H1 (cell line): ENCODE measurements around the gene COL28A1. TPM values are rescaled to one million over a fixed set of nuclear protein-coding genes. Genes with fewer than 3 reads are reported as not detected.

Experiments
- ASH2L ChIP-seq: fragments of 200-600, 300-600 bp; sonication (generic); IDR thresholded peaks from one replicate; pipeline ENCODE4 v1.7.1; 2017; ENCODE audit warnings: low read length
- BCL11A ChIP-seq, 2 experiments: IDR thresholded peaks; one replicate each; pipeline ENCODE4 v1.6.1; 2011; ENCODE audit warnings: low read depth in 2 of 2, low read length in 2 of 2, mild to moderate bottlenecking in 2 of 2
- BRCA1 ChIP-seq: IDR thresholded peaks from 2 replicates; pipeline ENCODE4 v1.6.1; 2012; ENCODE audit warnings: low read depth, low read length, improper control_type of control experiment
- GABPA ChIP-seq: IDR thresholded peaks from 2 replicates; pipeline ENCODE4 v1.6.1; 2011; ENCODE audit warnings: mild to moderate bottlenecking, low read length, moderate library complexity, borderline replicate concordance; ENCODE audit not compliant: insufficient read depth
- JUND ChIP-seq: IDR thresholded peaks from 2 replicates; pipeline ENCODE4 v1.6.1; 2011; ENCODE audit warnings: mild to moderate bottlenecking, improper control_type of control experiment, low read length
- POLR2AphosphoS5 ChIP-seq: IDR thresholded peaks from 2 replicates; pipeline ENCODE4 v1.6.1; 2011; ENCODE audit warnings: low read depth, low read length
- TAF1 ChIP-seq: IDR thresholded peaks from 2 replicates; pipeline ENCODE4 v1.6.1; 2011; ENCODE audit warnings: mild to moderate bottlenecking, low read depth, low read length
- YY1 ChIP-seq: IDR thresholded peaks from 2 replicates; pipeline ENCODE4 v1.6.1; 2011; ENCODE audit warnings: low read depth, mild to moderate bottlenecking, low read length
- polyA plus RNA-seq, 7 experiments: library from polyadenylated mRNA; depleted of rRNA in 3 of 7; stranded (reverse) in 5 of 7; unstranded in 2 of 7; fragments of >200 nt in 5 of 7; fragments of 200-250 nt in 2 of 7; gene quantifications; 1 replicate in 5 of 7; 2 replicates in 1 of 7; 4 replicates in 1 of 7; pipeline versions ENCODE4 v1.2.1 to v1.2.3, GENCODE V29; 2011 to 2013; ENCODE audit warnings: missing spikeins in 2 of 7, mixed read lengths in 2 of 7
- total RNA-seq: library from RNA; stranded (reverse); fragmentation: NEBNext Ultra II Directional; extraction: Animal tissue kit (Norgen Biotek cat#: 25700); gene quantifications from 2 replicates; pipeline ENCODE4 v1.2.1, GENCODE V29; 2021

Gene COL28A1
- total and polyA plus RNA-seq, 2 of the 8 experiments (the other 6 are each of a cell fraction or from before 2014, with no cell fraction given), result 0.22 to 0.38 TPM

GRCh38 chr7:7505915-7506314 is 29.8 kb downstream of the COL28A1 start (continued):
- TF ChIP-seq TAF1 (no peak), POLR2AphosphoS5 (no peak), BRCA1 (no peak), YY1 (no peak), JUND (no peak), ASH2L (no peak), GABPA (no peak), BCL11A (IDR thresholded peaks at IDR 0.05; ENCODE audit: low read depth in 2 of 2, low read length in 2 of 2) (no peak)
